Gastroesophageal sphincter (tissue), 3 donors: ENCODE results near the gene MRFAP1L1.

ENCODE experiments used
- EP300 ChIP-seq: sonication (generic); formaldehyde crosslinking; IDR thresholded peaks from one replicate; pipeline ENCODE4 v1.6.1; 2017; ENCODE audit warnings: antibody characterized with exemption, mild to moderate bottlenecking
- POLR2A ChIP-seq, 2 donors: fragments of 450-650 bp; IDR thresholded peaks; one replicate each; pipeline ENCODE4 v1.6.1; 2017; ENCODE audit warnings: antibody characterized with exemption in 2 of 2, mild to moderate bottlenecking in 2 of 2, moderate library complexity in 1 of 2
- POLR2AphosphoS5 ChIP-seq: sonication (generic); formaldehyde crosslinking; IDR thresholded peaks from one replicate; pipeline ENCODE4 v1.6.1; 2017; ENCODE audit warnings: antibody characterized with exemption
- TF ChIP-seq, protein P1 (sequence below), 4 experiments: fragments of 200-600 bp in 2 of 4; fragments of 450-650 bp in 2 of 4; sonication (generic) in 1 of 4; IDR thresholded peaks; one replicate each; pipeline ENCODE4 v1.5.1; 2017 to 2019; ENCODE audit warnings: antibody characterized with exemption in 4 of 4, mild to moderate bottlenecking in 2 of 4, moderate library complexity in 2 of 4

DNA sequence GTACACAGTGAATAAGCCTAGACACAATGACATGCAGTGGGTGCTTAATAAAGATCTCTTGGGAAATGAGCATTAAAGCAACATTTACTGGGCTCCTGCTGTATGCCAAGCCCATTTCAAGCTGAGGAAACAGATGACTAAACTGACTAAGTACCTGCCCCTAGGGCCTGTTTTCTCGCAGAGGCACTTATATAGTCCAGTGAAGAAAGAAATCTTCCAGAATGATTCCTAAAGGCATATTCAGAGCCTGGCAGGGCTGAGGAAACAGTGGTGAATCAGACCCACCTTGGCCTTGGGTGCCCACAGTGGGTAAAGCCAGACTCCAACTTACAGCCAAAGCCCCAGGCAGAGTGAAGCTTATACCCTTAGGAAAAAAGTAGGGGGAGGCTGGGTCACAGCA lies 38.0 kb downstream of the MRFAP1L1 start:
- TF ChIP-seq, protein P1, sequence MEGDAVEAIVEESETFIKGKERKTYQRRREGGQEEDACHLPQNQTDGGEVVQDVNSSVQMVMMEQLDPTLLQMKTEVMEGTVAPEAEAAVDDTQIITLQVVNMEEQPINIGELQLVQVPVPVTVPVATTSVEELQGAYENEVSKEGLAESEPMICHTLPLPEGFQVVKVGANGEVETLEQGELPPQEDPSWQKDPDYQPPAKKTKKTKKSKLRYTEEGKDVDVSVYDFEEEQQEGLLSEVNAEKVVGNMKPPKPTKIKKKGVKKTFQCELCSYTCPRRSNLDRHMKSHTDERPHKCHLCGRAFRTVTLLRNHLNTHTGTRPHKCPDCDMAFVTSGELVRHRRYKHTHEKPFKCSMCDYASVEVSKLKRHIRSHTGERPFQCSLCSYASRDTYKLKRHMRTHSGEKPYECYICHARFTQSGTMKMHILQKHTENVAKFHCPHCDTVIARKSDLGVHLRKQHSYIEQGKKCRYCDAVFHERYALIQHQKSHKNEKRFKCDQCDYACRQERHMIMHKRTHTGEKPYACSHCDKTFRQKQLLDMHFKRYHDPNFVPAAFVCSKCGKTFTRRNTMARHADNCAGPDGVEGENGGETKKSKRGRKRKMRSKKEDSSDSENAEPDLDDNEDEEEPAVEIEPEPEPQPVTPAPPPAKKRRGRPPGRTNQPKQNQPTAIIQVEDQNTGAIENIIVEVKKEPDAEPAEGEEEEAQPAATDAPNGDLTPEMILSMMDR (IDR thresholded peaks at IDR 0.05) = no peak
- TF ChIP-seq POLR2AphosphoS5 (no peak), POLR2A (IDR thresholded peaks at IDR 0.05) (no peak), EP300 (no peak)
